GM06990 (cell line): ENCODE data around the gene SNTG2.

Experiments used
- DNase-seq: peaks from one replicate; pipeline ENCODE4 v3.0.0-alpha.2; 2011; ENCODE audit not compliant: insufficient read length; ENCODE audit errors: extremely low read depth
- H3K27me3 ChIP-seq: replicated peaks from 2 replicates; pipeline ENCODE4 v1.6.0; 2011; ENCODE audit warnings: low read length; ENCODE audit not compliant: control insufficient read depth, insufficient read depth
- H3K36me3 ChIP-seq: 2 replicates; pipeline ENCODE4 v1.5.1; 2011; ENCODE audit warnings: low read length; ENCODE audit not compliant: control insufficient read depth, insufficient read depth
- H3K4me3 ChIP-seq: replicated peaks from 2 replicates; pipeline ENCODE4 v1.5.1; 2011; ENCODE audit warnings: low read depth, mild to moderate bottlenecking, control low read depth, low read length
- TF ChIP-seq, protein P1 (sequence below): IDR thresholded peaks from 2 replicates; pipeline ENCODE4 v1.5.1; 2011; ENCODE audit warnings: low read length, control low read depth, mild to moderate bottlenecking, inconsistent platforms; ENCODE audit not compliant: insufficient read depth, poor library complexity, severe bottlenecking

Gene SNTG2

DNA sequence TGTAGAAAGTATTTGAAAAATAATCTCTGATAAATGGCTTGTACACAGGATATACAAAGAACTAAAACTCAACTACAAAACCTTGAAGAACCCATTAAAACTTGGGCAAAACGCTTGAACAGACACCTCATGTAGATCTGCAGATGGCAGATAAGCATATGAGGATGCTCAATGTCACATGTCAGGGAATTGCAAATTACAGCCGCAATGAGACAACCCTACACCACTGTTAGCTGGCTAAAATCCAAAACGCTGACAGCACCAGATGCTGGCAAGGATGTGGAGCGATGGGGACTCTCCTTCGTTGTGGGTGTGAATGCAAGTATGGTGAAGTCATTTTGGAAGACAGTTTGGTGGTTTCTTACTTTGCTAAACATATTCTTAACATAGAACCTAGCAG, 53.7 kb downstream of the SNTG2 start:
- no peak for DNase-seq
- Histone ChIP-seq H3K4me3 (no peak overlapping the region), H3K36me3 (no peaks in the 10 kb centered on the region), H3K27me3 (no peaks in the 10 kb centered on the region)
- TF ChIP-seq, protein P1, sequence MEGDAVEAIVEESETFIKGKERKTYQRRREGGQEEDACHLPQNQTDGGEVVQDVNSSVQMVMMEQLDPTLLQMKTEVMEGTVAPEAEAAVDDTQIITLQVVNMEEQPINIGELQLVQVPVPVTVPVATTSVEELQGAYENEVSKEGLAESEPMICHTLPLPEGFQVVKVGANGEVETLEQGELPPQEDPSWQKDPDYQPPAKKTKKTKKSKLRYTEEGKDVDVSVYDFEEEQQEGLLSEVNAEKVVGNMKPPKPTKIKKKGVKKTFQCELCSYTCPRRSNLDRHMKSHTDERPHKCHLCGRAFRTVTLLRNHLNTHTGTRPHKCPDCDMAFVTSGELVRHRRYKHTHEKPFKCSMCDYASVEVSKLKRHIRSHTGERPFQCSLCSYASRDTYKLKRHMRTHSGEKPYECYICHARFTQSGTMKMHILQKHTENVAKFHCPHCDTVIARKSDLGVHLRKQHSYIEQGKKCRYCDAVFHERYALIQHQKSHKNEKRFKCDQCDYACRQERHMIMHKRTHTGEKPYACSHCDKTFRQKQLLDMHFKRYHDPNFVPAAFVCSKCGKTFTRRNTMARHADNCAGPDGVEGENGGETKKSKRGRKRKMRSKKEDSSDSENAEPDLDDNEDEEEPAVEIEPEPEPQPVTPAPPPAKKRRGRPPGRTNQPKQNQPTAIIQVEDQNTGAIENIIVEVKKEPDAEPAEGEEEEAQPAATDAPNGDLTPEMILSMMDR = no peak

- TF ChIP-seq, protein P1 = no peak
- no peaks in the 10 kb centered on the region for H3K27me3 ChIP-seq
- no peak overlapping the region for H3K4me3 ChIP-seq
- no peaks in the 10 kb centered on the region for H3K36me3 ChIP-seq
- DNase-seq = no peak
These were observed 59.8 kb downstream of the SNTG2 start for GRCh38 chr2:1010415-1010930.

DNA sequence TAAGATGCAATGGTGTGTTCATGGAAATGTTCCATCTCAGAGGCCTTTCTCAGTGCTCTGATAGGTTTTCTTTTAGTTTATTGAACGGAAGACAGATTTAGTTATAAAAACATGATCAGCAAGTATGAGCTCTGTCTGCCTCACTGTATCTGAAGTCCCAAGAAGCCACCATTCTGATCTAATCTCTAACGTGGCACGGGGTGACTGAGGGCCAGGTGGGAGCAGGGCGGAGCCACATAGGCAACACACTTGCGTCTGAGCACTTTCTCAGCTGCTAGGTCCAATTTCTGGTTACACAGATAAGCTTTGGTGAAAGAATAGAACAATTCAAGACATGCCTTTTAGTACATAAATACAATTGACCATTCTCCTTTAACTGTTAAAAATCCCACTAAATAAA, 60.4 kb downstream of the SNTG2 start:
- TF ChIP-seq, protein P1 = no peak
- DNase-seq = no peak
- Histone ChIP-seq H3K27me3 (no peaks in the 10 kb centered on the region), H3K36me3 (no peaks in the 10 kb centered on the region), H3K4me3 (no peak overlapping the region)

DNA sequence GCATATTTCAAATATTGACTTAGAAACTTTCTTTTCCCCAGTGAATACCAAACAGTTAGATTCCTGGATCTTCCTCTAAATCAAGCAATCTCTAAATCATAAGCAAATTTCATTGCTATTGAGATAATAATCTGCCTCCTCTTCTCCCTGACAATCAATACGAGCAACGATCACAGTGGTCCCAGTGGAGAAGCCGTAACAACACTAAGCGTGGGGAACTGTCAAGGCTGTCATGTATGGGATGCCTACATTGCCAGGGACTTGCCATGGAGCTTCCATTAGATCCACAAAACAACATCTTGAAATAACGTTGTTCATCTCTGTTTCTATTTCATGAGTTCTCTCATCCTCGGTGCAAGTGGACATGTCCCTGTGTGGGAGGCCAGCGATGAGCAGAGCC, 61.3 kb downstream of the SNTG2 start:
- Histone ChIP-seq H3K36me3 (no peaks in the 10 kb centered on the region), H3K4me3 (no peak overlapping the region), H3K27me3 (no peaks in the 10 kb centered on the region)
- TF ChIP-seq, protein P1 = no peak
- no peak for DNase-seq

GRCh38 chr2:1014802-1015201, 64.2 kb downstream of the SNTG2 start:
- Histone ChIP-seq H3K36me3 (no peaks in the 10 kb centered on the region), H3K4me3 (no peak overlapping the region), H3K27me3 (no peaks in the 10 kb centered on the region)
- DNase-seq = no peak
- TF ChIP-seq, protein P1 = no peak

DNA sequence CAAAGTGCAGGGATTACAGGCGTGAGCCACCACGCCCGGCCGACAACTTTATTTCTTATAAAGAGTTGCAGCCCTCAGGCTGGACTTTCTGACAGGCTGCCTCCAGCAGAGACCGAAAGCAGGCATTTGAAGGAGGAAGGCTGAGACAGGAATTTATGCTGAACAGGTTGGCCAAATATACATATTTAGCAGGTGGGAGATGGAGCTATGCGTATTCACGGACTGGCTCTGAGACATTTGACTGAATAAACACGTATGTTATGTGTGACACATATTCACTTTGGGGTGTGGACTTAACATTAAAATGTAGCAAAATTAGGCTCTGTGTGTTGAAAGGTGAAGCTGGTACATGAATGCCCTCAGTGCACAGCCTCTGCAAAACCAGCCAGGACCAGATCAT, 65.9 kb downstream of the SNTG2 start:
- H3K36me3 ChIP-seq = no peaks in the 10 kb centered on the region
- no peaks in the 10 kb centered on the region for H3K27me3 ChIP-seq
- no peak overlapping the region for H3K4me3 ChIP-seq
- TF ChIP-seq, protein P1 = no peak
- no peak for DNase-seq
